AG04450 (cell line): ENCODE data around the gene SMCO2. TPM values are rescaled to one million over a fixed set of nuclear protein-coding genes. Genes with fewer than 3 reads are reported as not detected.
"Not testable (repeated sequence)": the region's sequence is repeated elsewhere in the genome, so short reads cannot be mapped to it uniquely, and the experiment has no call there.

Source experiments
- CTCF ChIA-PET: fragments of 300-600, 350-600 bp; formaldehyde crosslinking; extraction: SDS; loops from one replicate; lab custom pipeline; 2022; ENCODE audit warnings: antibody characterized with exemption, inconsistent platforms; lab: Charles Lee
- POLR2A ChIA-PET: fragments of 350-600 bp; formaldehyde crosslinking; extraction: SDS; loops from one replicate; lab custom pipeline; 2021; ENCODE audit warnings: antibody characterized with exemption, inconsistent platforms; lab: Yijun Ruan, JAX
- DNase-seq: peaks from one replicate; pipeline ENCODE4 v3.0.0-alpha.2; 2011; ENCODE audit warnings: low read depth, low spot score
- H3K27ac ChIP-seq: one replicate; pipeline ENCODE4 v1.5.1; 2012; ENCODE audit warnings: low read depth, low read length, control low read depth
- H3K27me3 ChIP-seq: one replicate; pipeline ENCODE4 v1.6.0; 2012; ENCODE audit warnings: low read length; ENCODE audit not compliant: control insufficient read depth, insufficient read depth
- H3K4me3 ChIP-seq: 2 replicates; pipeline ENCODE4 v1.5.1; 2011; ENCODE audit warnings: mild to moderate bottlenecking, low read depth, low read length, control low read depth
- H3K9me3 ChIP-seq: 2 replicates; pipeline ENCODE4 v1.5.1; 2012; ENCODE audit warnings: low read length; ENCODE audit not compliant: control insufficient read depth, insufficient read depth
- polyA plus RNA-seq: library from polyadenylated mRNA; depleted of rRNA; stranded (reverse); fragments of >200 nt; gene quantifications from 2 replicates; pipeline ENCODE4 v1.2.3, GENCODE V29; 2011
- TF ChIP-seq, protein P1 (sequence below): IDR thresholded peaks from 2 replicates; pipeline ENCODE4 v1.5.1; 2011; ENCODE audit warnings: low read depth, low read length, control low read depth, inconsistent platforms

The SMCO2 gene
- polyA plus RNA-seq, 1 experiment = 0.55 TPM

DNA sequence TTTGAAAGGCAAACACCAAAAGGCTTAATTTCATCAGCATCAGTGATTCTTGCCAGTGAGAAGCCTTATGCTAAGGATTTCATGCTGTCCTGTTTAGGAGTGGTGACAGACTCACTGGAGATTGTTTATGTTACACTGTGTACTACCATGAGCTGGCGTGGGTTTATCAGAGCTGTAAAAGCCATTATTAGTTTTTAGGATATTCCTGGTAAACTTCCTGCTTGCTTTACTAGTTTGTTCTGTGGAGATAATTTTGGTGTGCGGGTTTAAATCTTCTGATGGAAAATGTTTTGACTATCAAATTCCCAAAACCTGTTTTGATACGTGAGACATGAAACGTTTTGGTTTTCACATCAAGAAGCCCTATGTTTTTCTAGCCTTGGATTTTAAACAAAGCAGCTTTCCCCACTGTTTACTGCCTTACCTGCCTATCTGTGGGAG lies 92.7 kb downstream of the SMCO2 start:
- no peaks in the 10 kb centered on the region for H3K9me3 ChIP-seq
- CTCF ChIA-PET = interaction anchor here (0.6 to 2.6 kb wide), 3 partner anchors 15 to 98 kb away, joined by 3 to 10 read pairs (median 6); partner anchors contain the start of gene PPFIBP1
- TF ChIP-seq, protein P1, sequence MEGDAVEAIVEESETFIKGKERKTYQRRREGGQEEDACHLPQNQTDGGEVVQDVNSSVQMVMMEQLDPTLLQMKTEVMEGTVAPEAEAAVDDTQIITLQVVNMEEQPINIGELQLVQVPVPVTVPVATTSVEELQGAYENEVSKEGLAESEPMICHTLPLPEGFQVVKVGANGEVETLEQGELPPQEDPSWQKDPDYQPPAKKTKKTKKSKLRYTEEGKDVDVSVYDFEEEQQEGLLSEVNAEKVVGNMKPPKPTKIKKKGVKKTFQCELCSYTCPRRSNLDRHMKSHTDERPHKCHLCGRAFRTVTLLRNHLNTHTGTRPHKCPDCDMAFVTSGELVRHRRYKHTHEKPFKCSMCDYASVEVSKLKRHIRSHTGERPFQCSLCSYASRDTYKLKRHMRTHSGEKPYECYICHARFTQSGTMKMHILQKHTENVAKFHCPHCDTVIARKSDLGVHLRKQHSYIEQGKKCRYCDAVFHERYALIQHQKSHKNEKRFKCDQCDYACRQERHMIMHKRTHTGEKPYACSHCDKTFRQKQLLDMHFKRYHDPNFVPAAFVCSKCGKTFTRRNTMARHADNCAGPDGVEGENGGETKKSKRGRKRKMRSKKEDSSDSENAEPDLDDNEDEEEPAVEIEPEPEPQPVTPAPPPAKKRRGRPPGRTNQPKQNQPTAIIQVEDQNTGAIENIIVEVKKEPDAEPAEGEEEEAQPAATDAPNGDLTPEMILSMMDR = no peak
- POLR2A ChIA-PET = no interaction called here
- DNase-seq = no peak
- no peak overlapping the region for H3K4me3 ChIP-seq
- no peak overlapping the region for H3K27ac ChIP-seq
- H3K27me3 ChIP-seq = no peaks in the 10 kb centered on the region

DNA sequence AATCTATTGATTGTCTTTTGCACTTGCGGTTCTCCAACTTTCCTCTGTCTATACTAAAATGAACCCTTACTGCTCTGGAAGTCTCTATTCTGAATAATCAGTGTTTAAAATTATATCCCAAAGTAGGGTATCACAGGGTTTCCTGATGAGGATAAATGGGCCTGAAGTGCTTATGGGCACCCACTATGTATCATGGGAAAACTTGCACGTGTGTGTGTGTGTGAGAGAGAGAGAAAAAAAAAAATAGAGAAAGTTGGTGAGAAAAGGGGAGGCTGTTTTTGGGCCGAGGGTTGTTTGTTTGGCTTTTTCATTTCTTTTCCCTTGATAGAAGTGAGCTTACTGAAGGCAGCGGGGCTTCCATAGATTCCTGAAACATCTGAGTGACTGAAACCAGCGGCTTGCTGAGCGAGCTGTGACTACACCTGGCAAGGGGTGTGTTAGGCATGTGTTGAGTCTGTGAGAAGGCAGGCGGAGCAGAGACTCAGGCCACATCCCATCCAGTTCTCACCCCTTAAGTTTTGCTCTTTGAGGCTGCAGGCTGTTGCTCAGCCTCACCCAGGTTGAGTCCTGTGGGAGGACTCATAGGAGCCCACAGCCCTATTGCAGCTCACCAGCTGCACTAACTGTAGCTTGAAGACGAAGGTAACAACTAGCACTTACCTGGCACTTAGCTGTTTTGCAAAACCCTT lies 94.6 kb downstream of the SMCO2 start:
- ChIA-PET CTCF (interaction anchor here (2.6 kb wide), 1 partner anchor 17 kb away, joined by 10 read pairs; the partner anchor contains the start of gene PPFIBP1), POLR2A (interaction anchor here (1.8 kb wide), 1 partner anchor 17 kb away, joined by 13 read pairs; the partner anchor contains the start of gene PPFIBP1)
- TF ChIP-seq, protein P1 = no peak

DNA sequence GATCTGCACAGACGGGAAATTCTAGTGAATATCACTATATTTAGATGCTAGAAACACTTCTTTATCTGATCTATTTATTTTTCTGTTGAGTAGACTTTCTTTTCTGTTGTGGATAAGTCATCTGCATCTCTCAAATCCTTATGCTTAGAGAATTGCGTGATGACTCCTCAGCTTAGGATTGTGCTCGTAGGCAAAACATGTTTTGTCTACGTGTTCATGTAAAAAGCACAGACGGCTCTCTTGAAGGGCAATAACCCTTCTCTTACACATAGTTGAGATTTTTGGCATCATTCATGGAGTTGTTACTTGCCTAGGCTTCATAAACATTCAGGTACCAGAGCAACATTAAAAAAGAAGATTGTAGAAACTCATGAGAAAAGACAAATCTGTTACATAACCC lies 96.1 kb downstream of the SMCO2 start:
- Histone ChIP-seq H3K4me3 (no peak overlapping the region), H3K27ac (no peak overlapping the region), H3K9me3 (no peaks in the 10 kb centered on the region), H3K27me3 (no peaks in the 10 kb centered on the region)
- CTCF ChIA-PET = no interaction called here
- TF ChIP-seq, protein P1 = no peak
- POLR2A ChIA-PET = interaction anchor here (1.8 kb wide), 1 partner anchor 18 kb away, joined by 13 read pairs; the partner anchor contains the start of gene PPFIBP1
- DNase-seq = peak; percentile 87

More for the DNA sequence above, 94.6 kb downstream of the SMCO2 start:
- Histone ChIP-seq H3K9me3 (no peaks in the 10 kb centered on the region), H3K27ac (no peak overlapping the region), H3K4me3 (no peak overlapping the region), H3K27me3 (no peaks in the 10 kb centered on the region)
- DNase-seq = no peak

DNA sequence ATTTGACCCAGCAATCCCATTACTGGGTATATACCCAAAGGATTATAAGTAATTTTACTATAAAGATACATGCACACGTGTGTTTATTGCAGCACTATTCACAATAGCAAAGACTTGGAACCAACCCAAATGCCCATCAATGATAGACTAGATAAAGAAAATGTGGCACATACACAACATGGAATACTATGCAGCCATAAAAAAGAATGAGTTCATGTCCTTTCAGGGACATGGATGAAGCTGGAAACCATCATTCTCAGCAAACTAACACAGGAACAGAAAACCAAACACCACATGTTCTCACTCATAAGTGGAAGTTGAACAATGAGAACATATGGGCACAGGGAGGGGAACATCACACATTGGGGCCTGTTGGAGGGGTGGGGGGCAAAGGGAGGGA lies 98.3 kb downstream of the SMCO2 start:
- CTCF ChIA-PET, POLR2A ChIA-PET: not testable (repeated sequence)

DNA sequence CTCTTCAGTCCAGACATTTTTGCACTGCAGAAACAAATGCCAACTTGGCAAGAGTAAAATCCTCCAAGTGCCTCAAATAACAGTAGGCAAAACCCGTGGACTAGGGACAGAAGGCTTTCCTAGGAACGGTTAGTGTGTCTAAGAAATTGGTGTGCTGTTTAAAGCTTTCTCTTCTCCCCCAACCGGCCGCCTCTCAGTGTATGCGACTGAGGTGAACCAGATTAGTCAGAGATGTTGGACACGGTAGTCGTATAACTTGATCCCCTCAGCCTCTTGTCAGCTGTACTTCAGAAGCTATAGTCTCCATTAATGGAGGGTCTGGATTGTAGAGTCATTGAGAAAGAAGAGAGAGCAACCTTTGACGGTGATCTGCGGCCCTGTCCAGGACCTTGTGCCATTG lies 99.1 kb downstream of the SMCO2 start:
- ChIA-PET POLR2A (no interaction called here), CTCF (no interaction called here)
- Histone ChIP-seq H3K4me3 (no peak overlapping the region), H3K9me3 (no peaks in the 10 kb centered on the region), H3K27ac (no peak overlapping the region), H3K27me3 (no peaks in the 10 kb centered on the region)
- TF ChIP-seq, protein P1 = no peak
- DNase-seq = no peak

More for the DNA sequence above, 98.3 kb downstream of the SMCO2 start:
- H3K9me3 ChIP-seq, DNase-seq, H3K27ac ChIP-seq, H3K4me3 ChIP-seq, H3K27me3 ChIP-seq: not testable (repeated sequence)
